Osteoblast (primary cell): ENCODE results near the gene CLASP2. TPM values are rescaled to one million over a fixed set of nuclear protein-coding genes. Genes with fewer than 3 reads are reported as not detected.

Source experiments
- DNase-seq: peaks from one replicate; pipeline ENCODE4 v3.0.0; 2011; ENCODE audit warnings: low spot score, mixed read lengths; ENCODE audit not compliant: insufficient read length; ENCODE audit errors: missing footprints
- H2AFZ ChIP-seq: 2 replicates; pipeline ENCODE4 v1.6.0; 2011; ENCODE audit warnings: mild to moderate bottlenecking, low read length
- H3K27ac ChIP-seq: 2 replicates; pipeline ENCODE4 v1.5.1; 2011; ENCODE audit warnings: mild to moderate bottlenecking, low read depth, low read length, moderate library complexity
- H3K27me3 ChIP-seq: 2 replicates; pipeline ENCODE4 v1.6.0; 2012; ENCODE audit warnings: mild to moderate bottlenecking, control low read depth, inconsistent platforms, low read length, moderate library complexity; ENCODE audit not compliant: insufficient read depth
- H3K36me3 ChIP-seq: 2 replicates; pipeline ENCODE4 v1.5.1; 2011; ENCODE audit warnings: mild to moderate bottlenecking, low read length, control low read depth, moderate library complexity; ENCODE audit not compliant: insufficient read depth
- H3K4me1 ChIP-seq: 2 replicates; pipeline ENCODE4 v1.5.1; 2011; ENCODE audit warnings: mild to moderate bottlenecking, low read length, control low read depth, moderate library complexity; ENCODE audit not compliant: insufficient read depth
- H3K4me2 ChIP-seq: 2 replicates; pipeline ENCODE4 v1.6.0; 2011; ENCODE audit warnings: mild to moderate bottlenecking, low read length; ENCODE audit not compliant: insufficient read depth
- H3K4me3 ChIP-seq: fragments of 200-600 bp; sonication (generic); 3 replicates; pipeline ENCODE4 v1.5.1; 2012; ENCODE audit warnings: mild to moderate bottlenecking, low read length, inconsistent platforms; ENCODE audit not compliant: insufficient read depth
- H3K79me2 ChIP-seq: 2 replicates; pipeline ENCODE4 v1.6.0; 2012; ENCODE audit warnings: mild to moderate bottlenecking, low read length, control low read depth, inconsistent platforms; ENCODE audit not compliant: insufficient read depth
- H3K9me3 ChIP-seq: 2 replicates; pipeline ENCODE4 v1.5.1; 2011; ENCODE audit warnings: low read depth, low read length, control low read depth
- H4K20me1 ChIP-seq: 2 replicates; pipeline ENCODE4 v1.6.0; 2012; ENCODE audit warnings: mild to moderate bottlenecking, low read length, control low read depth; ENCODE audit not compliant: insufficient read depth
- total RNA-seq: library from RNA; depleted of rRNA; stranded (reverse); fragments of >200 nt; gene quantifications from 2 replicates; pipeline ENCODE4 v1.2.3, GENCODE V29; 2012
- TF ChIP-seq, protein P1 (sequence below): IDR thresholded peaks from 2 replicates; pipeline ENCODE4 v1.5.1; 2011; ENCODE audit warnings: mild to moderate bottlenecking, low read depth, low read length, moderate library complexity; ENCODE audit errors: extremely low read depth

CLASP2 gene
- total RNA-seq, 1 donor = 52.1 TPM

- no peak overlapping the region for H2AFZ ChIP-seq
- no peaks in the 10 kb centered on the region for H3K79me2 ChIP-seq
- H3K4me1 ChIP-seq = no peaks in the 10 kb centered on the region
- H3K9me3 ChIP-seq = no peaks in the 10 kb centered on the region
- H3K36me3 ChIP-seq = peaks cover 3% of the 10 kb centered on the region
- no peak for DNase-seq
- no peak overlapping the region for H3K4me2 ChIP-seq
- no peak overlapping the region for H3K27ac ChIP-seq
- H4K20me1 ChIP-seq = no peaks in the 10 kb centered on the region
- TF ChIP-seq, protein P1, sequence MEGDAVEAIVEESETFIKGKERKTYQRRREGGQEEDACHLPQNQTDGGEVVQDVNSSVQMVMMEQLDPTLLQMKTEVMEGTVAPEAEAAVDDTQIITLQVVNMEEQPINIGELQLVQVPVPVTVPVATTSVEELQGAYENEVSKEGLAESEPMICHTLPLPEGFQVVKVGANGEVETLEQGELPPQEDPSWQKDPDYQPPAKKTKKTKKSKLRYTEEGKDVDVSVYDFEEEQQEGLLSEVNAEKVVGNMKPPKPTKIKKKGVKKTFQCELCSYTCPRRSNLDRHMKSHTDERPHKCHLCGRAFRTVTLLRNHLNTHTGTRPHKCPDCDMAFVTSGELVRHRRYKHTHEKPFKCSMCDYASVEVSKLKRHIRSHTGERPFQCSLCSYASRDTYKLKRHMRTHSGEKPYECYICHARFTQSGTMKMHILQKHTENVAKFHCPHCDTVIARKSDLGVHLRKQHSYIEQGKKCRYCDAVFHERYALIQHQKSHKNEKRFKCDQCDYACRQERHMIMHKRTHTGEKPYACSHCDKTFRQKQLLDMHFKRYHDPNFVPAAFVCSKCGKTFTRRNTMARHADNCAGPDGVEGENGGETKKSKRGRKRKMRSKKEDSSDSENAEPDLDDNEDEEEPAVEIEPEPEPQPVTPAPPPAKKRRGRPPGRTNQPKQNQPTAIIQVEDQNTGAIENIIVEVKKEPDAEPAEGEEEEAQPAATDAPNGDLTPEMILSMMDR = no peak
- no peak overlapping the region for H3K4me3 ChIP-seq
- no peaks in the 10 kb centered on the region for H3K27me3 ChIP-seq
These were observed 204.7 kb downstream of the CLASP2 start for GRCh38 chr3:33513262-33513863.

- H3K4me2 ChIP-seq = no peak overlapping the region
- H2AFZ ChIP-seq = no peak overlapping the region
- H4K20me1 ChIP-seq = no peaks in the 10 kb centered on the region
- no peak overlapping the region for H3K27ac ChIP-seq
- H3K36me3 ChIP-seq = peaks cover 5% of the 10 kb centered on the region
- no peak for DNase-seq
- no peaks in the 10 kb centered on the region for H3K9me3 ChIP-seq
- H3K4me3 ChIP-seq = no peak overlapping the region
- no peaks in the 10 kb centered on the region for H3K27me3 ChIP-seq
- TF ChIP-seq, protein P1 = no peak
- H3K4me1 ChIP-seq = no peaks in the 10 kb centered on the region
- no peaks in the 10 kb centered on the region for H3K79me2 ChIP-seq
These were observed 213.0 kb downstream of the CLASP2 start for GRCh38 chr3:33505027-33505426.

GRCh38 chr3:33496449-33496848 lies 221.6 kb downstream of the CLASP2 start:
- TF ChIP-seq, protein P1 = no peak
- Histone ChIP-seq H3K9me3 (no peaks in the 10 kb centered on the region), H3K27ac (no peak overlapping the region)

GRCh38 chr3:33491721-33492120 lies 226.3 kb downstream of the CLASP2 start:
- H3K79me2 ChIP-seq = no peaks in the 10 kb centered on the region
- H3K27me3 ChIP-seq = no peaks in the 10 kb centered on the region
- no peaks in the 10 kb centered on the region for H3K9me3 ChIP-seq
- no peaks in the 10 kb centered on the region for H3K36me3 ChIP-seq
- no peaks in the 10 kb centered on the region for H4K20me1 ChIP-seq
- no peak overlapping the region for H3K4me2 ChIP-seq
- no peak overlapping the region for H3K27ac ChIP-seq
- no peak overlapping the region for H3K4me3 ChIP-seq
- no peak overlapping the region for H2AFZ ChIP-seq
- TF ChIP-seq, protein P1 = no peak
- H3K4me1 ChIP-seq = no peaks in the 10 kb centered on the region
- DNase-seq = no peak

More at GRCh38 chr3:33496449-33496848, 221.6 kb downstream of the CLASP2 start:
- Histone ChIP-seq H3K79me2 (no peaks in the 10 kb centered on the region), H3K4me3 (no peak overlapping the region), H4K20me1 (no peaks in the 10 kb centered on the region), H3K4me1 (no peaks in the 10 kb centered on the region), H3K4me2 (no peak overlapping the region), H3K27me3 (no peaks in the 10 kb centered on the region), H3K36me3 (peaks cover 10% of the 10 kb centered on the region), H2AFZ (no peak overlapping the region)
- no peak for DNase-seq
